HG03060 (cell line): ENCODE measurements around the gene SUMO2.
A peak's percentile ranks its signal among the peaks of the same experiment; 100 is the strongest.
"Not testable (repeated sequence)": the region's sequence is repeated elsewhere in the genome, so short reads cannot be mapped to it uniquely, and the experiment has no call there.

Experiments used
- ATAC-seq: cut with Tn5 transposase; IDR thresholded peaks from one replicate; pipeline ENCODE4 v1.9.1; 2021; ENCODE audit warnings: low read depth, moderate number of reproducible peaks; ENCODE audit not compliant: unreplicated experiment

SUMO2 gene

DNA sequence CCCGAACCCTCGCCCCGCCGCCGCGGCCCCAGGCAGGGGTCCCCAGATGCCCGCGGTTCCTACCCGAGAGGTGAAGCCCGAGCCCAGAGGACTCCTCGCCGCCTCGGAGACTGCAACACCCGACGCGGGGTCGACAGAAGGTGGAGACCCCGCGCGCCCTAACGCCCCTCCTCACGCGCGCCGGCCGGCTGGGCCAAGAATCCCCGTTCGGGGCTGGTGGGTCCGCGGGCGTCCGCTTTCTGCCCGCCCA lies 515 bp downstream of the SUMO2 start:
- ATAC-seq = no peak

DNA sequence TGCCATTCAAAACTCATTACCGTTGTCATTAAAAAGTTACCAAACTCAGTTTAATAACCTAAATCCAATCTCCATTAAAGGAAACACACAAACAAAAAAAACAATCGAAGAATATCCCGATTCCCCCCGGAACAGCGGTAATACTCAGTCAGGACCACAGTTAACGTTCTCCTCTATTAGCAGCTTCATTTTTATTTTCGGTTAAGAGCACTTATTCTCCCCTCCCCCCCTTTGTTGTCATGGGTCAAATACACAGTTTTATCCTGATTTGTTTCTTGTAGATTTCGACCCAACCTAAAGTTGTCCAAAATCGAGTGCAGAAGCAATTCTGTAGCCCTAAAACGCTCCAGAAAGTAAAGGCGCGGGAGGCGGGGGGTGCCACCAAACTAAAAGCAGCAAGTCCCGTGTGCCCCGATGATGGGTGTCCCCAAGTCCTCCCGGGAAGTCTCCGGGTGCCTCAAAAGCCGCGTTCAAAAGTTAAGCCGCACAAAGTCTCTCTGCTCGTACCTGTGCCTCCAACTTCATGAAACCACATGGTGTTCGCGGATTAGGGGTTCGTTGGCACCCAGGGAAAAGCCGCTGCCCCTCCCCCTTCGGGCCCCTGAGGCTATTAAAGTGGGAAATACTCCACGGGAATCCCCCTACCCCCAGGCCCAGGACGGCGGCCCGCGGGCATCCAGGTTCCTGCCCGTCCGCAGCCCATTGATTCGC lies 996 bp downstream of the SUMO2 start:
- no peak for ATAC-seq

DNA sequence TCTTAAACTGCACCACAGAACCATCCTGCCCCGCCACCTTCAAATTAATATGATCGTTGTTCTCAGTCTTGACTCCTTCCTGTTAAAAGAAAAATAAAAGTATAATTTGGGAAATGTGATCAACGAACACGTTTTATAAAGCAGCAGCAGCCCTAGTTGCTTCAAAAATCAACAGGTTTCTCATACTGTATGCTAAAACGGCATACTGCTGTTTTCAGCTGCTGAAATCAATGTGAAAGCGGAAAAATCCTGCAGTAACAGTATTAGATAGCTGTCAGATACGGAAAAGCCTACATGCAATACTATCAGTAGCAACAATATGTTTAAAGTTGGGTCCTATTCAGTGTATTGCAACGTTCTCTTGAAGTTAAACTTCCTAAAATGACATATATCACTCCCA lies 1.6 kb downstream of the SUMO2 start:
- no peak for ATAC-seq

DNA sequence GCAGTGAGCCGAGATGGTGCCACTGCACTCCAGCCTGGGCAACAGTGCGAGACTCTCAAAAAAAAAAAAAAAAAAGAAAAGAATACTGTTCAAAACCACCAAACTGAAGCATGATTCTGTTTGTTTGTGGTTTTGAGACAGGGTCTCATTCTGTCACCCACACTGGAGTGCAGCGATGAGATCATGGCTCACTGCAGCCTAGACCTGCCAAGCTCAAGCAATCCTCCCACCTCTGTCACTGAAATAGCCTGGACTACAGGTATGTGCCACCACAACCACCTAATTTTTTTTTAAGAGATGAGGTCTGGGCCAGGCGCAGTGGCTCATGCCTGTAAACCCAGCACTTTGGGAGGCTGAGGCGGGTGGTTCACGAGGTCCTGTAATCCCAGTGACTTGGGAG lies 4.3 kb downstream of the SUMO2 start:
- no peak for ATAC-seq

- no peak for ATAC-seq
These were observed 6.1 kb downstream of the SUMO2 start for GRCh38 chr17:75176625-75177024.

DNA sequence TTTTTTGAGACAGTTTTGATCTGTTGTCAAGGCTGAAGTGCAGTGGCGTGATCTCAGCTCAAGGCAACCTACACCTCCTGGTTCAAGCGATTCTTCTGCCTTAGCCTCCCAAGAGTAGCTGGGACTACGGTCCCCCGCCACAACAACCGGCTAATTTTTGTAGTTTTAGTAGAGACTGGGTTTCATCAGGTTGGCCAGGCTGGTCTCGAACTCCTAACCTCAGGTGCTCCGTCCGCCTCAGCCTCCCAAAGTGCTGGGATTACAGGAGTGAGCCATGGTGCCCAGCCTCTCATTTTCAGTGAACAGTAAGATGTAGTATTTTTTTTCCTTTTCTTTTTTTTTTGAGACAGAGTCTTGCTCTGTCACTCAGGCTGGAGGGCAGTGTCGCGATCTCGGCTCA lies 7.8 kb downstream of the SUMO2 start:
- ATAC-seq = no peak

GRCh38 chr17:75173526-75173925 lies 9.2 kb downstream of the SUMO2 start:
- no peak for ATAC-seq

GRCh38 chr17:75168998-75169397 lies 13.8 kb downstream of the SUMO2 start:
- no peak for ATAC-seq

DNA sequence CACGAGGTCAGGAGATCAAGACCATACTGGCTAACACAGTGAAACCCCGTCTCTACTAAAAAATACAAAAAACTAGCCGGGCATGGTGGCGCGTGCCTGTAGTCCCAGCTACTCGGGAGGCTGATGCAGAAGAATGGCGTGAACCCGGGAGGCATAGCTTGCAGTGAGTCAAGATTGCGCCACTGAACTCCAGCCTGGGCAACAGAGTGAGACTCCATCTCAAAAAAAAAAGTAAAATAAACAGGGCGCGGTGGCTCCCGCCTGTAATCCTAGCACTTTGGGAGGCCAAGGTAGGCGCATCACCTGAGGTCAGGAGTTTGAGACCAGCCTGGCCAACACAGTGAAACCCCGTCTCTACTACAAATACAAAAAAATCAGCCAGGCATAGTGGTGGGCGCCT lies 18.2 kb downstream of the SUMO2 start:
- not testable (repeated sequence) for ATAC-seq

- ATAC-seq = no peak
These were observed 19.7 kb downstream of the SUMO2 start for GRCh38 chr17:75163074-75163473.

GRCh38 chr17:75160211-75160610 lies 22.5 kb downstream of the SUMO2 start:
- ATAC-seq = no peak

- ATAC-seq = no peak
These were observed 23.3 kb downstream of the SUMO2 start for GRCh38 chr17:75159196-75160031.

DNA sequence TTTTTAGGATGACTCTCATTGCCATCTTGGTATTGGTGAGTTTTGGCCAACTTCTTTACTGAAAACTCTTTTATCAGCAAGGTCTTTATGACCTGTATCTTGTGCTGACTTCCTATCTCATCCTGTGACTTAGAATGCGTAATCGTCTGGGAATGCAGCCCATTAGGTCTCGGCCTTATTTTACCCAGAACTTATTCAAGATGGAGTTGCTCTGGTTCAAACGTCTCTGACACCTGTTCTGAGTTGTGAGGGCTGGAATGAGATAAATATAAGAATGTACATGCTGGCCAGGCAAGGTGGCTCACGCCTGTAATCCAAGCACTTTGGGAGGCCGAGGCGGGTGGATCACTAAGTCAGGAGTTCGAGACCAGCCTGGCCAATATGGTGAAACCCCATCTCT lies 24.3 kb downstream of the SUMO2 start:
- ATAC-seq = not testable (repeated sequence)

DNA sequence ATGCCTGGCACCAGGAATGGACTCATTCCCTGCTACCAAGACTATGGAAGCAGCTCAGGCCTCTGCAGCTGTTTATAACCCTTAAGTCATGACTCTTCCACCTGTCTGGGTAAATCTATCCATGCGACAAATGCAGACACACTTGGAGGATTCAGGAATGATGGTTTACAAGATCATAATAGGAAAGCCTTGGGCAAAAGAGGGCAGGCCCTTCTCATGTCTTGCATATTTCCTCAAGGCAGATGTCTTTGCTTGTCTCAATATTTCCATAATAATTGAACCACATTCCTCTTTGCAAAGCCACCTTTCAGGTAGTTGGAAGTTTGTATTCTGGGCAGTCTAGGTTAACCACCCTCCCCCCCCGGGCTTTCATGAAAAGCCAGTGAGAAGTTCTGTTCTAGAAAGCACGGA lies 27.6 kb downstream of the SUMO2 start:
- ATAC-seq = no peak

DNA sequence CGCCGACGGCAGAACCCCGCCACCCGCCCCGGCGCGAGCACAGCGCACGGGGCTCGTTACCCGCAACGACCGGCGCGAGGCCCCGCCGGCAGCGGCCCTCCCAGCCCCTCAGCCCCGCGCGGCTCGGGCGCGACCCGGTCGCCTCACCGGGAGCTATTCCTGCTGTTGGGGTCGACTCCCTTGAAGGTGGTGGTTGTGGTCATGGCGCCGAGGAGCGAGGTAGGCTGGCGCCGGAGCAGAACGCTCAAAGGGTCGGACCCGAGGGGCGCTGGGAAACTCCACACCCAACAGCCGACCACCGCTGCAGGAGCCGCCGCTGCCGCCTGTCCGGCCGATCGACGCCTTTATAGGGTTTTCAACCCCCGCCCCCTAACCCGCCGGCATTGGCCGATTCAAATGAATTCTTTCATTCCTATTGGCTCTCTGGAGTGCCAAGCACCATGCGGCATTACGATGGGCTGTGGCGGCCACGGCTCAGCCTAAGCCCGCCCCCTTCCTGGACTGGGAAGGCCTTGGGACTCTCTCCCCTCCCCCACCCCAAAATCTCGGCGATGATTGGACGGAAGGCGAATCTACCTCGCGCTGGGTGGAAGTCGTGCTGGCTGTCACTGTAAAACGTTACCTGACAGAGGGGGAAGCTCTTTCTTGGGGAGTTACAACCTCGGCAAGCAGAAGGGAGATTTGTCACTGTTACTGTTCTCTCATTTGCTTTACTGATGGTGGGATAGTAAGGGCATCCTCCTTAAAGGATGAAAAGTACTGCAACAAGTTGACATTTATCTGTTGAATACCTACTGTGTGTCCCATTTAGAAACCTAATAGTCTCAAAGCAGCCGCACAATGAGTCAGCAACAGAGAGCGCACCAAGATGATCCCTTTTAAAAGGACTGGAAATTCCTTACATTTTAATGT lies 28.3 kb downstream of the SUMO2 start, which contains the start of gene JPT1:
TSS of gene JPT1 (minus strand) at position 318 of the 912 bp plus-strand sequence. CDS start at position 203, 115 bp downstream.
- peak; percentile 89 for ATAC-seq

DNA sequence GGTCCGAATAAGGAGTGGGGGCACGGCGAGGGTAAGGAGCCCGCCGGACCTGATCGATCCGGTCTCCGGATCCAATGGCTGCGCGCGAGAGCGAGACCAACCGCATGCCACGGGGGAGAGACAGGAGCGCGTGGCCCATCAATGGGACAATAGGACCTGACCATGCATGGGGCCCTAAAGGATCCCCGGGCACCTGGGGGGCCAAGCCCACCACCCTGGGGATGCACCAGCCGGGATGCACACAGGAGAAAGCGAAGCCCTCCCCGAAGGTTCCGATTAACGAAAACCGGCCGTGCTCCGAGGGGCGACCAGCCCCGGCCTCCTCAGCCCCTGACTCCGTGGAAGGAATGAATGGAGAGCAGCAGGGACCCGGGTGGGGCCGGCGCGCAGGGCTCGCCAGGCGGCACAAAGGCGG lies 29.0 kb downstream of the SUMO2 start:
- peak; percentile 7 for ATAC-seq

DNA sequence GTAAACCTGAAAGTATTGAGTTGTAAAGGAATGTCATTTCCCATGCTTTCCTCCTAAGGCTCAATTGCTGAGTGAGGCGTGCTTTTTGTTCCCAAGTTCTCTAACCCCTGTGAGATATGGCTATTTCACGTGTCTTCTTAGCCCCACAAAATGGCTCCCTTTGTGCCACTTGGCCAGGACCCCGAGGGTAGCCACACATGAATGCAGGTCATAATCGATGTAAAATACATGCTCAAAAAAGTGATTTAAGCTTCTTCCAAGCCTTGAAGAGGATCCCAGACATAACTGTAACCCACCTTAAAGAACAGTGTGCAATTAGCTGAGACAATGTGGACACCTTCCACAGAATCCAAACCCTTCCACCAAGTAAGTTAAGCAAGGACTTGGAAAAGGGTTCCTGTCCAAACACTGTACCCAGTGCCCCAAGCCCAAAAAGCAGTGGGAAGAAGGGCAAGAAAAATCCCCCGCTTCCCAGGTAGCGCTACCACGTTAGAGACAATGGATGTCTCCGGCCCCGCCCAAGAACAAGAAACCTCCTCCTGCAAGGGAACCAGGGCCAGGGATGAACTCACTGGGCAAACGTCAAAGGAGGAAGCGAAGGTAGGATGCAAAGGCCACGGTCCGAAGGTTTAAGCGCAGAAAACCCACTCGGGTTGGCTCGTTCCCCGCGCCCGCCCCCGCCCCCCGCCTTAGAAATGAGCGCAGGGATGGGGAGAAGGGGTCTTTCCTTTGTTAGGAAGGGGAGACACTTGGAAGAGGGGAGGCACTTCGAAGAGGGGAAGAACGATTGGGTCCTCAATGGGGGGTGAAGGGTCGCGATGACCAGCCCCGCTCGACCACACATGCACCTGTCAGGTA lies 29.6 kb downstream of the SUMO2 start:
- ATAC-seq = no peak

GRCh38 chr17:75152523-75152921 lies 30.2 kb downstream of the SUMO2 start:
- no peak for ATAC-seq

DNA sequence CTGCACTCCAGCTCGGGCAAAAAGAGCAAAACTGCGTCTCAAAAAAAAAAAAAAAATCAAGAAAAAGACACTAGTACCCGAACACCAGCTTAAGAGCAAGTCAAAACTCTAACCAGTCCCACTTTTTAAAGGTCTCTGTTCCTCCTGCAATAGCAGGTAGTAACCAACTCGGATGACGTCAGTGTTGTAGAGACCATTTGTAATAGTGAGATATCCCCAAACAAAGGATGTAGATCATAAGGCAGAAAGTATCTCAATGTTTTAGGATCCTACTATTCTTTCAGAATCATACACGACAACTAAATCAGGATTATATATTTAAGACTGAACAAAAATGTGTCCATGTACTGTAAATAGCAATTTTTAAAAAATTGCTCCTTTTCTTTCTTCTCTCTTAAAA lies 30.8 kb downstream of the SUMO2 start:
- ATAC-seq = no peak

- ATAC-seq = no peak
These were observed 34.7 kb downstream of the SUMO2 start for GRCh38 chr17:75147878-75148546.
